Stimulated activated naive B cell treated with anti-CD40 and anti-IgM and Interleukin-4, amounts not matched to agents 10 μg/mL and 1 μg/mL and 100 μg/mL, for 72 hours (primary cell): ENCODE results near the gene VPS54.
"Not testable (repeated sequence)": the region's sequence is repeated elsewhere in the genome, so short reads cannot be mapped to it uniquely, and the experiment has no call there.

Experiments
- ATAC-seq, 2 donors: fragments of 150-1000 bp; cut with Tn5 transposase; replicated peaks; 2 replicates each; pipeline ENCODE4 v1.10.0; 2021; ENCODE audit warnings: moderate library complexity in 1 of 2
- DNase-seq: peaks from one replicate; pipeline ENCODE4 v3.0.0; 2021
- H3K27ac Mint-ChIP-seq: one replicate; pipeline ENCODE4 v1.8.0; 2022; ENCODE audit warnings: mild to moderate bottlenecking, mixed read lengths
- H3K27me3 Mint-ChIP-seq, 2 donors: one replicate each; pipeline ENCODE4 v1.8.0; 2022; ENCODE audit warnings: mixed read lengths in 2 of 2
- H3K36me3 Mint-ChIP-seq, 2 donors: one replicate each; pipeline ENCODE4 v1.8.0; 2022; ENCODE audit warnings: mixed read lengths in 2 of 2, mild to moderate bottlenecking in 1 of 2
- H3K4me1 Mint-ChIP-seq, 2 donors: one replicate each; pipeline ENCODE4 v1.8.0; 2022; ENCODE audit warnings: mixed read lengths in 2 of 2, mild to moderate bottlenecking in 1 of 2
- H3K4me3 Mint-ChIP-seq, 2 donors: one replicate each; pipeline ENCODE4 v1.8.0; 2022; ENCODE audit warnings: mild to moderate bottlenecking in 2 of 2, mixed read lengths in 2 of 2, moderate library complexity in 1 of 2
- H3K9me3 Mint-ChIP-seq, 2 donors: one replicate each; pipeline ENCODE4 v1.8.0; 2022; ENCODE audit warnings: mixed read lengths in 2 of 2, mild to moderate bottlenecking in 1 of 2

VPS54 gene

GRCh38 chr2:64014628-64015027, 4.6 kb downstream of the VPS54 start:
- Mint-ChIP-seq H3K9me3 (no peaks in the 10 kb centered on the region), H3K27ac (no peak overlapping the region), H3K36me3 (peaks cover 5 to 7% of the 10 kb centered on the region in 2 donors), H3K27me3 (no peaks in the 10 kb centered on the region), H3K4me3 (no peak overlapping the region), H3K4me1 (peaks cover 26 to 41% of the 10 kb centered on the region in 2 donors)
- DNase-seq (no peak), ATAC-seq (no peak)

DNA sequence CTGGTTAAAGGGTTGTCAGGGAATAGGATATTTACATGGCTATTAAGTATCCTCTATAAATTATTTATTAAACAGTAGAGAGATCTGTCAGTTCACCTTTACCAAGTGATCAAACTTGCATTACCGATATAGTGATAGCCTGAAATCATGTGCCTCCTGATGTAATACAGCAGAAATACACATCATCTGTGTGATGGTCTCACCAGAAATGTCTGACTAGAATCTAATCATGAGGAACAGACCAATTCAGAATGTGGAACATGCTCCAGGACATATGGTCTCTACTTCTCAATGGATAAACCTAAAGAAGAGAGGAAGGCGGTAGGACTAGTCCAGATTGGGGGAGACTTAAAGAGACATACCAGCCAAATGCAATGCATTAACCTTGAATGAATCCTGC, 6.2 kb downstream of the VPS54 start:
- Mint-ChIP-seq H3K4me1 (peaks cover 20 to 34% of the 10 kb centered on the region in 2 donors), H3K27me3 (no peaks in the 10 kb centered on the region), H3K4me3 (no peak overlapping the region), H3K36me3 (peaks cover 4 to 6% of the 10 kb centered on the region in 2 donors), H3K27ac (no peak overlapping the region), H3K9me3 (no peaks in the 10 kb centered on the region)
- DNase-seq = no peak
- ATAC-seq = no peak

DNA sequence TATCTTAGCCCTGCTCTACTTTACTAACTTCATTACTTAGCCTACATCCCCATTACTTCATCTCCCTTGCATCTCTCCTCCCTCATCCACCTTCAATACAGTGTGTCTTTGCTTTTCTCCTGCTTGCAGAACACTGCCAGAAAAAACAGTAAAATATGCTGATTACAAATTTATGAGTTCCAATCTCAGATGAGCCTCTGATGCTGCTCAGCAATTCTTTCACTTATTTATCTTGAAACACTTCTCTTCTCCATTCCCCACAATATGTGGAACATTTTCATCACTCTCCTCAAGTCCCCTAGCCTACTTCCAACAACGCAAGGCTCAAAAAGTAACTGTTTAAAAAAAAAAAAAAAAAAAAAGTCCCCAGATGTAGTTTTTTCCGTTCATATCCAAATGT, 7.1 kb downstream of the VPS54 start:
- Mint-ChIP-seq H3K36me3 (peaks cover 8 to 13% of the 10 kb centered on the region in 2 donors), H3K27ac (no peak overlapping the region), H3K4me3 (no peak overlapping the region), H3K27me3 (no peaks in the 10 kb centered on the region), H3K9me3 (no peaks in the 10 kb centered on the region), H3K4me1 (peaks cover 21 to 30% of the 10 kb centered on the region in 2 donors)
- ATAC-seq = no peak
- no peak for DNase-seq

GRCh38 chr2:64008434-64009009, 10.7 kb downstream of the VPS54 start:
- Mint-ChIP-seq H3K9me3 (no peaks in the 10 kb centered on the region), H3K4me3 (no peak overlapping the region), H3K36me3 (peaks cover 12 to 19% of the 10 kb centered on the region in 2 donors), H3K4me1 (peaks cover 18 to 19% of the 10 kb centered on the region in 2 donors), H3K27me3 (no peaks in the 10 kb centered on the region), H3K27ac (no peak overlapping the region)
- ATAC-seq (no peak), DNase-seq (no peak)

- ATAC-seq = no peak
- H3K27ac Mint-ChIP-seq = no peak overlapping the region
- no peaks in the 10 kb centered on the region for H3K27me3 Mint-ChIP-seq
- peaks cover 12 to 19% of the 10 kb centered on the region in 2 donors for H3K36me3 Mint-ChIP-seq
- peaks cover 14 to 15% of the 10 kb centered on the region in 2 donors for H3K4me1 Mint-ChIP-seq
- H3K4me3 Mint-ChIP-seq = no peak overlapping the region
- no peaks in the 10 kb centered on the region for H3K9me3 Mint-ChIP-seq
- no peak for DNase-seq
Observed at GRCh38 chr2:64007924-64008323, 11.3 kb downstream of the VPS54 start.

DNA sequence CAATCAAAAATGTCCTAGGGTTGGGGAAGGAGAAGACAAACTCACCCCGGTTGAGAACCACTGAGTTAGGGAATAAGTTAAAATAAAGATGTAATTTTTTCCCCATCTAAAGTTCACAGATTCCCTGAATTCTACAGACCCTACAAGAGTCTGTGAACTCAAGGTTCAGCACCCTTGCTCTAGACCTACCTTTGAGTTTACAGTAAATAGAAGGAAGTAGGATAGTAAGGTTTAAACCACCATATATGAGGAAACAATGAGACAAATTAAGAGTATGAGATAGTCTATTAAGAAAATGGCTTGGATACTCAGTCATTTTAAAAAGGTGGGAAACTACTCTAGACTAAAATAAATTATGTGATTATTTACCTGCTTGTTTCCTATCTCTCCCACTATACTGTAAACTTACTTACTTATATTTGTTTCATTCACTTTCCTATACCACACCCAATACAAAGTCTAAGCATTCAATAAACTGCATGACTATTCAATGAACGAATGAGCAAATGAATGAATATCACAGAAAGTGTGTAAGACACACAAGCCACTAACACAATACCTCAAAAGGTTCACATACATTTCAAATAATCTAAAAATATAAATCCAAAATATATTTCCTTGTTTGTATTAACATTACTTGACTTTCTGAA, 13.4 kb downstream of the VPS54 start:
- no peak overlapping the region for H3K27ac Mint-ChIP-seq
- no peaks in the 10 kb centered on the region for H3K9me3 Mint-ChIP-seq
- no peak overlapping the region for H3K4me3 Mint-ChIP-seq
- H3K4me1 Mint-ChIP-seq = peaks cover 4 to 7% of the 10 kb centered on the region in 2 donors
- H3K27me3 Mint-ChIP-seq = no peaks in the 10 kb centered on the region
- ATAC-seq (no peak), DNase-seq (no peak)
- peaks cover 13 to 23% of the 10 kb centered on the region in 2 donors for H3K36me3 Mint-ChIP-seq

GRCh38 chr2:64003239-64003638, 16.0 kb downstream of the VPS54 start:
- H3K9me3 Mint-ChIP-seq = peaks cover 3 to 7% of the 10 kb centered on the region in 2 donors
- H3K36me3 Mint-ChIP-seq = peaks cover 23 to 34% of the 10 kb centered on the region in 2 donors
- H3K27ac Mint-ChIP-seq = no peak overlapping the region
- H3K4me1 Mint-ChIP-seq = peaks cover 7 to 9% of the 10 kb centered on the region in 2 donors
- H3K27me3 Mint-ChIP-seq = no peaks in the 10 kb centered on the region
- no peak for ATAC-seq
- no peak for DNase-seq
- H3K4me3 Mint-ChIP-seq = no peak overlapping the region

DNA sequence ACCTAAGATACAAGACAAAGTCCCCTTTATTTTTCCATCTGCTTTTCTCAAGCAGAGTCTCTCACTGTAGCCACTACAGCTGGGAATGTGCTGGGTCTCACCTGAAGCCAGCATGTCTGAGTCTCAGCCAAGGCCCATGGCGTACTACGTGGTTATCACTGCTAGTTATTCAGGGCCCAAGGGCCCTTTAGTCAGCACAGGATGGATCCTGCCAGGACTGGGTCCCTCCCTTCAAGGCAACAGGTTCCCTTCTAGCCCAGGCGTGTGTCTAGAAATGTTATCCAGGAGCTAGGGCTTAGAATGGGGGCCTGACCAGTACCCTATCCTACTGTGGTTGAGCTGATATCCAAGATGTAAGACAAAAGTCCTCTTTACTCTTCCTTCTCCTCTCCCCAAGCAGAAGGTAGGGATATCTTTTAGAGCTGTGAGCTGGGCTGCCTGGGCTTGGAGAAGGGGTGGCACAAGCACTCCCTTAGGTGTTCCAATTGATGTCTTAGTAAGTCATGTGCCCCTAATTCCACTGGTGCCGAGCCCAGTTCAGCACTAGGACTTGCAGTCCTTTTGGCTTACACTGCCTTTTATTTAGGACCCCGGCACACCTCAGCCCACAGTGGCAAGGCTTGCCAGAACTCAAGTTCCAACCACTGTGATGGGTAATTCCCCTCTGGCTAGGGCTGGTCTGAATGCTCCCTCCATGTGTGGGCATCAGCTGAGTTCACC, 17.7 kb downstream of the VPS54 start:
- H3K36me3 Mint-ChIP-seq = peaks cover 25 to 29% of the 10 kb centered on the region in 2 donors
- peaks cover 5 to 15% of the 10 kb centered on the region in 2 donors for H3K9me3 Mint-ChIP-seq
- H3K4me1 Mint-ChIP-seq = peaks cover 3 to 7% of the 10 kb centered on the region in 2 donors
- DNase-seq = no peak
- H3K27me3 Mint-ChIP-seq = no peaks in the 10 kb centered on the region
- H3K27ac Mint-ChIP-seq = no peak overlapping the region
- no peak for ATAC-seq
- no peak overlapping the region for H3K4me3 Mint-ChIP-seq

- H3K4me1 Mint-ChIP-seq = peaks cover 3 to 7% of the 10 kb centered on the region in 2 donors
- no peak overlapping the region for H3K4me3 Mint-ChIP-seq
- H3K36me3 Mint-ChIP-seq = peaks cover 25 to 29% of the 10 kb centered on the region in 2 donors
- ATAC-seq (no peak), DNase-seq (no peak)
- peak overlapping the region; percentile 47 for H3K27ac Mint-ChIP-seq
- peaks cover 5 to 15% of the 10 kb centered on the region in 2 donors for H3K9me3 Mint-ChIP-seq
- H3K27me3 Mint-ChIP-seq = no peaks in the 10 kb centered on the region
Observed at GRCh38 chr2:64000630-64001381, 18.4 kb downstream of the VPS54 start.

- peaks cover 4 to 7% of the 10 kb centered on the region in 2 donors for H3K4me1 Mint-ChIP-seq
- no peak for ATAC-seq
- H3K9me3 Mint-ChIP-seq = peaks cover 5 to 15% of the 10 kb centered on the region in 2 donors
- DNase-seq = no peak
- no peak overlapping the region for H3K4me3 Mint-ChIP-seq
- H3K27me3 Mint-ChIP-seq = no peaks in the 10 kb centered on the region
- no peak overlapping the region for H3K27ac Mint-ChIP-seq
- peaks cover 25 to 36% of the 10 kb centered on the region in 2 donors for H3K36me3 Mint-ChIP-seq
Observed at GRCh38 chr2:63999049-63999448, 20.2 kb downstream of the VPS54 start.

- DNase-seq, H3K27ac Mint-ChIP-seq, H3K4me3 Mint-ChIP-seq, H3K27me3 Mint-ChIP-seq, ATAC-seq, H3K4me1 Mint-ChIP-seq: not testable (repeated sequence)
- peaks cover 27 to 38% of the 10 kb centered on the region in 2 donors for H3K36me3 Mint-ChIP-seq
- peaks cover 5 to 17% of the 10 kb centered on the region in 2 donors for H3K9me3 Mint-ChIP-seq
Observed at GRCh38 chr2:63996582-63997198, 22.5 kb downstream of the VPS54 start.

- not testable (repeated sequence) for DNase-seq, ATAC-seq, H3K4me3 Mint-ChIP-seq, H3K4me1 Mint-ChIP-seq, H3K27me3 Mint-ChIP-seq, H3K27ac Mint-ChIP-seq
- Mint-ChIP-seq H3K36me3 (peaks cover 28 to 35% of the 10 kb centered on the region in 2 donors), H3K9me3 (peaks cover 12 to 21% of the 10 kb centered on the region in 2 donors)
Observed at GRCh38 chr2:63994329-63995070, 24.7 kb downstream of the VPS54 start.

GRCh38 chr2:63993871-63994270, 25.4 kb downstream of the VPS54 start:
- Mint-ChIP-seq H3K9me3 (peaks cover 12 to 19% of the 10 kb centered on the region in 2 donors), H3K27me3 (no peaks in the 10 kb centered on the region), H3K36me3 (peaks cover 26 to 38% of the 10 kb centered on the region in 2 donors), H3K27ac (no peak overlapping the region), H3K4me3 (no peak overlapping the region), H3K4me1 (peaks cover 5 to 6% of the 10 kb centered on the region in 2 donors)
- DNase-seq = no peak
- no peak for ATAC-seq
